A549 (cell line): Measurements from ENCODE around the gene RRBP1.

Source experiments
- CBX2 ChIP-seq: fragments of 200-600 bp; sonication (generic); IDR thresholded peaks from 2 replicates; pipeline ENCODE4 v1.6.1; 2016; ENCODE audit warnings: low read depth, mild to moderate bottlenecking, borderline replicate concordance
- ESRRA ChIP-seq: fragments of 150-350 bp; IDR thresholded peaks from 2 replicates; pipeline ENCODE4 v1.6.1; 2014; ENCODE audit warnings: mild to moderate bottlenecking, low read length, borderline replicate concordance
- KDM1A ChIP-seq: fragments of 200-600 bp; sonication (generic); IDR thresholded peaks from 2 replicates; pipeline ENCODE4 v1.6.1; 2016; ENCODE audit warnings: low read depth, mild to moderate bottlenecking
- NFE2L2 ChIP-seq: fragments of 150-350 bp; conservative IDR thresholded peaks from 2 replicates; pipeline ENCODE4 v1.6.1; 2014; ENCODE audit warnings: low read length
- POLR2A ChIP-seq: IDR thresholded peaks from 2 replicates; pipeline ENCODE4 v1.6.1; 2012; ENCODE audit warnings: mild to moderate bottlenecking, low read length
- RCOR1 ChIP-seq: fragments of 150-350 bp; IDR thresholded peaks from 2 replicates; pipeline ENCODE4 v1.6.1; 2014; ENCODE audit warnings: antibody characterized with exemption, low read length, low read depth
- TF ChIP-seq, protein P1 (sequence below): fragments of >200 bp; sonication (Bioruptor Twin); formaldehyde crosslinking; IDR thresholded peaks from 3 replicates; pipeline ENCODE4 v1.5.1; 2016
- TF ChIP-seq, protein P2 (sequence below): fragments of 200-600 bp; sonication (generic); IDR thresholded peaks from 2 replicates; pipeline ENCODE4 v1.6.1; 2016; ENCODE audit warnings: antibody characterized with exemption, mild to moderate bottlenecking, moderate library complexity
- TF ChIP-seq, protein P3 (sequence below): IDR thresholded peaks from 2 replicates; pipeline ENCODE4 v1.6.1; 2012

DNA sequence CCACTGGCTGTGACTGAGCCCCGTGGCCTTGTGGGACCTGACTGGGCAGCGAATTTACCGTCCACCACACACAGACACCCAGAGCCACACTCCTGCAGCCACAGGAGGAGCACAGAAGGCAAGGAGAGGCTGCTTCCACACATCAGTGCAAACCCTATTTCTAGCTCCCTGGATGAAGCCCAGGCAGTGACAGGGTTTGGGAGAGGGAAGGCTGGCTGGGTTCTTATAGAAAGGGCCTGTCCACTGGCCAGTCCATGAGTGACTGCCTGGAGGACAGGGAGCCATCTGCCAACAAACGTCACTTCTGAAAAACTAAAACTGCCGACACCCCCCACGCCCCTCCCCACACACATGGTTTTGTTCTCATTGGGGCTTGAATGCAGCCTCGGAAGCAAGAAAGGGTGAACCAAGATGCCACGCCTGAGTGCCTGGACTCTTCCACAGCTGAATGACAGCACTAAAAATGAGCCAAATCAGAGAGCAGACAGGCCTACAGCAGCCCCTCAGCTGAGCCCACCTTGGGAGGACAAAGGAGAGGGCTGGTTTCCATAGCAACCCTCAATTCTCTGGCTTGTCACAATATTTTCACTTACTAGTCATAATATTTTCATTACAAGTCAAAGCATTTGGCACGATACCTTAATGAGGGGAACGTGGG is 38.4 kb downstream of the RRBP1 start:
- TF ChIP-seq, protein P1, sequence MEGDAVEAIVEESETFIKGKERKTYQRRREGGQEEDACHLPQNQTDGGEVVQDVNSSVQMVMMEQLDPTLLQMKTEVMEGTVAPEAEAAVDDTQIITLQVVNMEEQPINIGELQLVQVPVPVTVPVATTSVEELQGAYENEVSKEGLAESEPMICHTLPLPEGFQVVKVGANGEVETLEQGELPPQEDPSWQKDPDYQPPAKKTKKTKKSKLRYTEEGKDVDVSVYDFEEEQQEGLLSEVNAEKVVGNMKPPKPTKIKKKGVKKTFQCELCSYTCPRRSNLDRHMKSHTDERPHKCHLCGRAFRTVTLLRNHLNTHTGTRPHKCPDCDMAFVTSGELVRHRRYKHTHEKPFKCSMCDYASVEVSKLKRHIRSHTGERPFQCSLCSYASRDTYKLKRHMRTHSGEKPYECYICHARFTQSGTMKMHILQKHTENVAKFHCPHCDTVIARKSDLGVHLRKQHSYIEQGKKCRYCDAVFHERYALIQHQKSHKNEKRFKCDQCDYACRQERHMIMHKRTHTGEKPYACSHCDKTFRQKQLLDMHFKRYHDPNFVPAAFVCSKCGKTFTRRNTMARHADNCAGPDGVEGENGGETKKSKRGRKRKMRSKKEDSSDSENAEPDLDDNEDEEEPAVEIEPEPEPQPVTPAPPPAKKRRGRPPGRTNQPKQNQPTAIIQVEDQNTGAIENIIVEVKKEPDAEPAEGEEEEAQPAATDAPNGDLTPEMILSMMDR, result no peak
- TF ChIP-seq, protein P2, sequence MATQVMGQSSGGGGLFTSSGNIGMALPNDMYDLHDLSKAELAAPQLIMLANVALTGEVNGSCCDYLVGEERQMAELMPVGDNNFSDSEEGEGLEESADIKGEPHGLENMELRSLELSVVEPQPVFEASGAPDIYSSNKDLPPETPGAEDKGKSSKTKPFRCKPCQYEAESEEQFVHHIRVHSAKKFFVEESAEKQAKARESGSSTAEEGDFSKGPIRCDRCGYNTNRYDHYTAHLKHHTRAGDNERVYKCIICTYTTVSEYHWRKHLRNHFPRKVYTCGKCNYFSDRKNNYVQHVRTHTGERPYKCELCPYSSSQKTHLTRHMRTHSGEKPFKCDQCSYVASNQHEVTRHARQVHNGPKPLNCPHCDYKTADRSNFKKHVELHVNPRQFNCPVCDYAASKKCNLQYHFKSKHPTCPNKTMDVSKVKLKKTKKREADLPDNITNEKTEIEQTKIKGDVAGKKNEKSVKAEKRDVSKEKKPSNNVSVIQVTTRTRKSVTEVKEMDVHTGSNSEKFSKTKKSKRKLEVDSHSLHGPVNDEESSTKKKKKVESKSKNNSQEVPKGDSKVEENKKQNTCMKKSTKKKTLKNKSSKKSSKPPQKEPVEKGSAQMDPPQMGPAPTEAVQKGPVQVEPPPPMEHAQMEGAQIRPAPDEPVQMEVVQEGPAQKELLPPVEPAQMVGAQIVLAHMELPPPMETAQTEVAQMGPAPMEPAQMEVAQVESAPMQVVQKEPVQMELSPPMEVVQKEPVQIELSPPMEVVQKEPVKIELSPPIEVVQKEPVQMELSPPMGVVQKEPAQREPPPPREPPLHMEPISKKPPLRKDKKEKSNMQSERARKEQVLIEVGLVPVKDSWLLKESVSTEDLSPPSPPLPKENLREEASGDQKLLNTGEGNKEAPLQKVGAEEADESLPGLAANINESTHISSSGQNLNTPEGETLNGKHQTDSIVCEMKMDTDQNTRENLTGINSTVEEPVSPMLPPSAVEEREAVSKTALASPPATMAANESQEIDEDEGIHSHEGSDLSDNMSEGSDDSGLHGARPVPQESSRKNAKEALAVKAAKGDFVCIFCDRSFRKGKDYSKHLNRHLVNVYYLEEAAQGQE, result no peak
- TF ChIP-seq RCOR1, result no peak
- TF ChIP-seq, protein P3, sequence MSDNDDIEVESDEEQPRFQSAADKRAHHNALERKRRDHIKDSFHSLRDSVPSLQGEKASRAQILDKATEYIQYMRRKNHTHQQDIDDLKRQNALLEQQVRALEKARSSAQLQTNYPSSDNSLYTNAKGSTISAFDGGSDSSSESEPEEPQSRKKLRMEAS, result no peak
- no peak for TF ChIP-seq ESRRA
- TF ChIP-seq KDM1A, result no peak
- no peak for TF ChIP-seq NFE2L2
- no peak for TF ChIP-seq CBX2
- no peak for TF ChIP-seq POLR2A
